K562 (cell line): ENCODE data around the gene ACOX1. TPM values are rescaled to one million over a fixed set of nuclear protein-coding genes. Genes with fewer than 3 reads are reported as not detected.

Source experiments
- ATF1 ChIP-seq, 2 experiments: fragments of 450-650 bp in 1 of 2; IDR thresholded peaks; 2 replicates each; pipeline ENCODE4 v1.6.1; 2016; ENCODE audit warnings: missing compliant biosample characterization in 1 of 2, missing genetic modification characterization in 1 of 2
- ATF3 ChIP-seq, 2 experiments: fragments of 450-650 bp in 1 of 2; sonication (generic) in 1 of 2; formaldehyde crosslinking in 1 of 2; IDR thresholded peaks in 1 of 2; conservative IDR thresholded peaks in 1 of 2; 2 replicates each; pipeline versions ENCODE4 v1.6.1 to v1.8.1; 2016 to 2023; ENCODE audit warnings: mild to moderate bottlenecking in 2 of 2, moderate library complexity in 2 of 2, inconsistent platforms in 1 of 2, missing genetic modification reagents in 1 of 2
- CBX3 ChIP-seq, 2 experiments: IDR thresholded peaks; 1 replicate in 1 of 2; 2 replicates in 1 of 2; pipeline ENCODE4 v1.6.1; 2012; ENCODE audit warnings: inconsistent platforms in 2 of 2, low read length in 2 of 2, borderline replicate concordance in 1 of 2, control low read depth in 1 of 2
- CREB3L1 ChIP-seq: fragments of 450-650 bp; IDR thresholded peaks from 2 replicates; pipeline ENCODE4 v1.6.1; 2014; ENCODE audit warnings: low read depth, mild to moderate bottlenecking, moderate library complexity, borderline replicate concordance
- CREM ChIP-seq: IDR thresholded peaks from 2 replicates; pipeline ENCODE4 v1.6.1; 2014; ENCODE audit warnings: antibody characterized with exemption, low read depth
- FOXM1 ChIP-seq, 2 experiments: fragments of 450-650 bp in 1 of 2; sonication (generic) in 1 of 2; formaldehyde crosslinking in 1 of 2; IDR thresholded peaks; 2 replicates each; pipeline versions ENCODE4 v1.6.1 to v1.9.0; 2017 to 2022; ENCODE audit warnings: low read depth in 2 of 2, mild to moderate bottlenecking in 2 of 2, missing genetic modification reagents in 1 of 2, moderate library complexity in 1 of 2
- HMG20B ChIP-seq: fragments of 250-450 bp; sonication (Bioruptor Pico); IDR thresholded peaks from 2 replicates; pipeline ENCODE4 v1.5.0; 2021; ENCODE audit warnings: mild to moderate bottlenecking
- HMGXB4 ChIP-seq: sonication (generic); formaldehyde crosslinking; IDR thresholded peaks from 2 replicates; pipeline ENCODE4 v1.8.1; 2023; ENCODE audit warnings: mild to moderate bottlenecking, missing genetic modification reagents
- LCOR ChIP-seq: sonication (generic); formaldehyde crosslinking; IDR thresholded peaks from 2 replicates; pipeline ENCODE4 v1.8.0; 2022; ENCODE audit warnings: mild to moderate bottlenecking, missing genetic modification reagents
- MCM2 ChIP-seq: fragments of 450-650 bp; IDR thresholded peaks from 2 replicates; pipeline ENCODE4 v1.6.1; 2017; ENCODE audit warnings: low read depth, mild to moderate bottlenecking
- MTA3 ChIP-seq: fragments of 450-650 bp; formaldehyde crosslinking; IDR thresholded peaks from 2 replicates; pipeline ENCODE4 v1.6.1; 2017; ENCODE audit warnings: mild to moderate bottlenecking, borderline replicate concordance
- POLR2A ChIP-seq: fragments of 450-650 bp; conservative IDR thresholded peaks from 2 replicates; pipeline ENCODE4 v1.6.1; 2016
- POLR2G ChIP-seq: fragments of 200-400 bp; formaldehyde crosslinking; IDR thresholded peaks from 2 replicates; pipeline ENCODE4 v1.6.1; 2017; ENCODE audit warnings: low read depth, mild to moderate bottlenecking, antibody characterized with exemption, low read length, moderate library complexity
- SIN3B ChIP-seq: fragments of 450-650 bp; IDR thresholded peaks from 2 replicates; pipeline ENCODE4 v1.6.1; 2017; ENCODE audit warnings: low read depth, mild to moderate bottlenecking, moderate library complexity
- SP1 ChIP-seq: sonication (generic); formaldehyde crosslinking; IDR thresholded peaks from 2 replicates; pipeline ENCODE4 v1.8.1; 2022; ENCODE audit warnings: mild to moderate bottlenecking, missing genetic modification reagents
- SPI1 ChIP-seq: IDR thresholded peaks from 2 replicates; pipeline ENCODE4 v1.6.1; 2011; ENCODE audit warnings: low read depth, low read length, control low read depth, borderline replicate concordance
- ZNF740 ChIP-seq, 3 experiments: fragments of 200-800 bp in 1 of 3; sonication (Bioruptor generic) in 1 of 3; sonication (generic) in 1 of 3; formaldehyde crosslinking in 1 of 3; IDR thresholded peaks; 2 replicates each; pipeline versions ENCODE4 v1.6.1 to v1.8.0; 2016 to 2022; ENCODE audit warnings: mild to moderate bottlenecking in 2 of 3, missing compliant biosample characterization in 2 of 3, missing genetic modification characterization in 2 of 3, missing genetic modification reagents in 1 of 3
- polyA plus RNA-seq, 8 experiments: library from polyadenylated mRNA; depleted of rRNA in 4 of 8; stranded (reverse) in 5 of 8; unstranded in 3 of 8; fragments of >200 nt; fragmentation: Nextera tagmentation in 2 of 8; fragmentation: Illumina TruSeq in 1 of 8; extraction: Ambion mirVana in 2 of 8; extraction: Trizol in 1 of 8; gene quantifications; 2 replicates each; pipeline versions ENCODE4 v1.2.1 to v1.2.3, GENCODE V29; 2011 to 2014; ENCODE audit warnings: inconsistent platforms in 1 of 8, missing spikeins in 1 of 8
- total RNA-seq, 7 experiments: library from RNA; depleted of rRNA in 6 of 7; stranded (reverse); fragments of >200 nt in 6 of 7; fragmentation: Illumina TruSeq in 2 of 7; extraction: Trizol in 2 of 7; gene quantifications; 2 replicates each; pipeline versions ENCODE4 v1.2.1 to v1.2.3, GENCODE V29; 2011 to 2021; ENCODE audit warnings: low replicate concordance in 1 of 7

Gene ACOX1
- total and polyA plus RNA-seq, 9 of the 15 experiments (the other 6 are each of a cell fraction or from before 2014, with no cell fraction given) = 7.8 to 24.1 (median 14.5) TPM

GRCh38 chr17:75978938-75979704 lies at the start of gene ACOX1, which contains the start of gene TEN1 (continued):
- TF ChIP-seq FOXM1 (IDR thresholded peaks at IDR 0.05; ENCODE audit: low read depth) (no peak), FOXM1 (CRISPR knock-in tag; IDR thresholded peaks at IDR 0.05; ENCODE audit: low read depth) (no peak), CREB3L1 (peak; percentile 64; the same call in 1 of the 2 replicates), POLR2A (peak; percentile 96), SIN3B (peak; percentile 15; the same call in 1 of the 2 replicates), SP1 (CRISPR knock-in tag) (peak; percentile 93), SPI1 (no peak), MCM2 (no peak), MTA3 (0 out of 2 replicates have a peak, but pooled peaks have one; percentile 52), HMG20B (CRISPR knock-in tag) (no peak), POLR2G (peak; percentile 95), CREM (peak; percentile 66; the same call in 1 of the 2 replicates), CBX3 (IDR thresholded peaks at IDR 0.05; ENCODE audit: borderline replicate concordance in 1 of 2, low read length in 2 of 2) (peak in 1 of 2 experiments; percentile 21; a peak in 1 of 3 replicates), ATF3 (IDR thresholded peaks at IDR 0.05) (peak; percentile 55; the same call in 1 of the 2 replicates), ATF3 (CRISPR knock-in tag; conservative IDR thresholded peaks at IDR 0.05) (no peak), LCOR (peak; percentile 82; the same call in 1 of the 2 replicates), ZNF740 (CRISPR knock-in tag; IDR thresholded peaks at IDR 0.05) (peak; percentile 63; the same call in 1 of the 2 replicates), ZNF740 (tag; IDR thresholded peaks at IDR 0.05) (no peak), ATF1 (CRISPR knock-in tag; IDR thresholded peaks at IDR 0.05) (no peak), ATF1 (tag; IDR thresholded peaks at IDR 0.05) (peak; percentile 84), HMGXB4 (CRISPR knock-in tag) (no peak)
